Neural cell (in vitro differentiated cells): ENCODE measurements around the gene PTPRC. TPM values are rescaled to one million over a fixed set of nuclear protein-coding genes. Genes with fewer than 3 reads are reported as not detected.

Source experiments
- H2AFZ ChIP-seq: fragments of 200-600, 300-800 bp; sonication (generic), shearing (Covaris generic); 2 replicates; pipeline ENCODE4 v1.6.0; 2014; ENCODE audit warnings: low read depth, mild to moderate bottlenecking, antibody characterized with exemption, low read length, moderate library complexity
- H3F3A ChIP-seq: fragments of 200-600 bp; shearing (Covaris generic); 2 replicates; pipeline ENCODE4 v1.6.1; 2016; ENCODE audit warnings: mild to moderate bottlenecking, moderate library complexity, mixed read lengths, antibody characterized with exemption, low read length; ENCODE audit not compliant: insufficient read depth, poor library complexity, severe bottlenecking
- H3K27ac ChIP-seq: fragments of 200-600, 300-800 bp; sonication (generic), shearing (Covaris generic); 2 replicates; pipeline ENCODE4 v1.5.1; 2014; ENCODE audit warnings: mild to moderate bottlenecking, low read length, moderate library complexity
- H3K27me3 ChIP-seq: fragments of 300-800, 200-600 bp; sonication (generic), shearing (Covaris generic); 2 replicates; pipeline ENCODE4 v1.6.0; 2014; ENCODE audit warnings: mild to moderate bottlenecking, low read depth, low read length, moderate library complexity; ENCODE audit not compliant: insufficient read depth
- H3K36me3 ChIP-seq: fragments of 300-800, 200-600 bp; sonication (generic), shearing (Covaris generic); 2 replicates; pipeline ENCODE4 v1.5.1; 2014; ENCODE audit warnings: mild to moderate bottlenecking, antibody characterized with exemption, low read length, moderate library complexity; ENCODE audit not compliant: insufficient read depth
- H3K4me2 ChIP-seq: fragments of 300-800, 200-600 bp; sonication (generic), shearing (Covaris generic); 2 replicates; pipeline ENCODE4 v1.6.0; 2014; ENCODE audit warnings: mild to moderate bottlenecking, low read length
- H3K4me3 ChIP-seq: fragments of 300-800, 200-600 bp; sonication (generic), shearing (Covaris generic); 2 replicates; pipeline ENCODE4 v1.5.1; 2014; ENCODE audit warnings: mild to moderate bottlenecking, low read length, moderate library complexity
- H3K79me2 ChIP-seq: fragments of 200-600 bp; shearing (Covaris generic); replicated peaks from 2 replicates; pipeline ENCODE4 v1.6.0; 2014; ENCODE audit warnings: mild to moderate bottlenecking, low read length, moderate library complexity; ENCODE audit not compliant: insufficient read depth
- H3K9ac ChIP-seq: fragments of 300-800, 200-600 bp; sonication (generic), shearing (Covaris generic); 2 replicates; pipeline ENCODE4 v1.6.1; 2016; ENCODE audit warnings: mild to moderate bottlenecking, low read length, mixed read lengths
- H3K9me2 ChIP-seq: fragments of 200-600 bp; shearing (Covaris generic); 2 replicates; pipeline ENCODE4 v1.6.1; 2016; ENCODE audit warnings: mild to moderate bottlenecking, low read length, mixed read lengths; ENCODE audit not compliant: insufficient read depth
- H3K9me3 ChIP-seq: fragments of 200-600, 300-800 bp; sonication (generic), shearing (Covaris generic); 2 replicates; pipeline ENCODE4 v1.6.1; 2016; ENCODE audit warnings: mild to moderate bottlenecking, mixed run types, low read length, moderate library complexity, mixed read lengths
- H4K20me1 ChIP-seq: fragments of 200-600 bp; shearing (Covaris generic); 2 replicates; pipeline ENCODE4 v1.6.1; 2016; ENCODE audit warnings: mild to moderate bottlenecking, mixed run types; ENCODE audit not compliant: insufficient read depth
- EP300 ChIP-seq: fragments of 450-650 bp; conservative IDR thresholded peaks from 2 replicates; pipeline ENCODE4 v1.6.1; 2014; ENCODE audit warnings: antibody characterized with exemption, mild to moderate bottlenecking, moderate library complexity; ENCODE audit not compliant: poor library complexity, severe bottlenecking
- EZH2 ChIP-seq: fragments of 200-600, 300-800 bp; shearing (Covaris generic), sonication (generic); IDR thresholded peaks from 2 replicates; pipeline ENCODE4 v1.6.1; 2014; ENCODE audit warnings: antibody characterized with exemption, low read length, borderline replicate concordance, mild to moderate bottlenecking; ENCODE audit not compliant: insufficient read depth, poor library complexity, severe bottlenecking
- MXI1 ChIP-seq: fragments of 450-650 bp; conservative IDR thresholded peaks from 2 replicates; pipeline ENCODE4 v1.6.1; 2014; ENCODE audit warnings: antibody characterized with exemption, mild to moderate bottlenecking; ENCODE audit not compliant: poor library complexity, severe bottlenecking
- POLR2AphosphoS5 ChIP-seq: IDR thresholded peaks from 2 replicates; pipeline ENCODE4 v1.6.1; 2012
- RAD21 ChIP-seq: fragments of 450-650 bp; conservative IDR thresholded peaks from 2 replicates; pipeline ENCODE4 v1.6.1; 2014; ENCODE audit warnings: antibody characterized with exemption, mild to moderate bottlenecking, moderate library complexity
- REST ChIP-seq: IDR thresholded peaks from 2 replicates; pipeline ENCODE4 v1.6.1; 2012; ENCODE audit warnings: borderline replicate concordance
- SMC3 ChIP-seq: fragments of 450-650 bp; conservative IDR thresholded peaks from 2 replicates; pipeline ENCODE4 v1.6.1; 2014; ENCODE audit warnings: antibody characterized with exemption, mild to moderate bottlenecking, moderate library complexity; ENCODE audit not compliant: poor library complexity
- TAF1 ChIP-seq: IDR thresholded peaks from 2 replicates; pipeline ENCODE4 v1.6.1; 2012; ENCODE audit warnings: low read depth
- polyA plus RNA-seq: library from polyadenylated mRNA; depleted of rRNA; stranded (reverse); fragments of >200 nt; gene quantifications from 2 replicates; pipeline ENCODE4 v1.2.3, GENCODE V29; 2014
- TF ChIP-seq, protein P1 (sequence below): fragments of 450-650 bp; IDR thresholded peaks from 2 replicates; pipeline ENCODE4 v1.5.1; 2014; ENCODE audit warnings: antibody characterized with exemption, mild to moderate bottlenecking, moderate library complexity; ENCODE audit not compliant: poor library complexity, severe bottlenecking

PTPRC gene
- polyA plus RNA-seq, 1 donor from 2014 or later = 0.12 TPM

- Histone ChIP-seq H3K79me2 (no peaks in the 10 kb centered on the region), H3K27me3 (no peaks in the 10 kb centered on the region), H3K4me3 (no peak overlapping the region), H3K9ac (no peak overlapping the region), H3K9me2 (no peaks in the 10 kb centered on the region), H3K9me3 (no peaks in the 10 kb centered on the region), H3F3A (no peaks in the 10 kb centered on the region), H4K20me1 (no peaks in the 10 kb centered on the region), H3K36me3 (no peaks in the 10 kb centered on the region), H3K4me2 (no peak overlapping the region), H2AFZ (no peak overlapping the region), H3K27ac (no peak overlapping the region)
- TF ChIP-seq REST (no peak), POLR2AphosphoS5 (no peak), SMC3 (no peak), MXI1 (no peak), EP300 (no peak), RAD21 (no peak), TAF1 (no peak), EZH2 (no peak)
- TF ChIP-seq, protein P1, sequence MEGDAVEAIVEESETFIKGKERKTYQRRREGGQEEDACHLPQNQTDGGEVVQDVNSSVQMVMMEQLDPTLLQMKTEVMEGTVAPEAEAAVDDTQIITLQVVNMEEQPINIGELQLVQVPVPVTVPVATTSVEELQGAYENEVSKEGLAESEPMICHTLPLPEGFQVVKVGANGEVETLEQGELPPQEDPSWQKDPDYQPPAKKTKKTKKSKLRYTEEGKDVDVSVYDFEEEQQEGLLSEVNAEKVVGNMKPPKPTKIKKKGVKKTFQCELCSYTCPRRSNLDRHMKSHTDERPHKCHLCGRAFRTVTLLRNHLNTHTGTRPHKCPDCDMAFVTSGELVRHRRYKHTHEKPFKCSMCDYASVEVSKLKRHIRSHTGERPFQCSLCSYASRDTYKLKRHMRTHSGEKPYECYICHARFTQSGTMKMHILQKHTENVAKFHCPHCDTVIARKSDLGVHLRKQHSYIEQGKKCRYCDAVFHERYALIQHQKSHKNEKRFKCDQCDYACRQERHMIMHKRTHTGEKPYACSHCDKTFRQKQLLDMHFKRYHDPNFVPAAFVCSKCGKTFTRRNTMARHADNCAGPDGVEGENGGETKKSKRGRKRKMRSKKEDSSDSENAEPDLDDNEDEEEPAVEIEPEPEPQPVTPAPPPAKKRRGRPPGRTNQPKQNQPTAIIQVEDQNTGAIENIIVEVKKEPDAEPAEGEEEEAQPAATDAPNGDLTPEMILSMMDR = no peak
Measured at GRCh38 chr1:198667186-198667585, 28.3 kb downstream of the PTPRC start.

DNA sequence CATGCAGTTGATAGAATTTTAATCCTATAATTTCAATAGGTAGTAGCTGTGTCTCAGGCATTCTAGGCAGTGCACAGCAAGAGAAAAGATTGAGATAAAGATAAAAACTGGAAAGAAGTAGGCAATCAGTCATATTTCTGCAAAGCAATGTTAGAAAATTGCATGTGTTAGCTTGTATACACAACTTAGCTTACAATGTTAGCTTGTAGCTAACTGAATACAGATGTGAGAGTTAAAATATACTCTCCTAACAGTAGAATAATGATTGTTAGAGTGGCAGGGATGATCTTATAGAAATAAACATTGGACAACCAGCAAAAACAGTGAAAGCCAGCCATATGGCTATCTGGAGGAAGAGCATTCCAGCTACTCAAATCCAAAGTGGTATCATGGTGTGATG, 29.0 kb downstream of the PTPRC start:
- TF ChIP-seq RAD21 (no peak), REST (no peak), MXI1 (no peak), POLR2AphosphoS5 (no peak), EZH2 (no peak)
- TF ChIP-seq, protein P1 = no peak
- H3K9me2 ChIP-seq = no peaks in the 10 kb centered on the region
- no peak overlapping the region for H3K4me2 ChIP-seq
- H3K79me2 ChIP-seq = no peaks in the 10 kb centered on the region
- no peaks in the 10 kb centered on the region for H4K20me1 ChIP-seq
- no peaks in the 10 kb centered on the region for H3F3A ChIP-seq
- no peak overlapping the region for H3K27ac ChIP-seq
- no peaks in the 10 kb centered on the region for H3K27me3 ChIP-seq
- H2AFZ ChIP-seq = no peak overlapping the region
- H3K9me3 ChIP-seq = no peaks in the 10 kb centered on the region
- no peak overlapping the region for H3K9ac ChIP-seq
- no peaks in the 10 kb centered on the region for H3K36me3 ChIP-seq
- no peak overlapping the region for H3K4me3 ChIP-seq
